Stimulated activated CD8-positive, alpha-beta memory T cell treated with anti-CD3 and anti-CD28 coated beads, Interleukin-2, amount 100 ng/mL, for 48 hours (primary cell): ENCODE measurements around the gene STYK1.
"Not testable (repeated sequence)": the region's sequence is repeated elsewhere in the genome, so short reads cannot be mapped to it uniquely, and the experiment has no call there.

Experiments used
- DNase-seq, 2 donors: peaks; one replicate each; pipeline ENCODE4 v3.0.0-alpha.2; 2020; ENCODE audit warnings: low read depth in 2 of 2

The STYK1 gene

DNA sequence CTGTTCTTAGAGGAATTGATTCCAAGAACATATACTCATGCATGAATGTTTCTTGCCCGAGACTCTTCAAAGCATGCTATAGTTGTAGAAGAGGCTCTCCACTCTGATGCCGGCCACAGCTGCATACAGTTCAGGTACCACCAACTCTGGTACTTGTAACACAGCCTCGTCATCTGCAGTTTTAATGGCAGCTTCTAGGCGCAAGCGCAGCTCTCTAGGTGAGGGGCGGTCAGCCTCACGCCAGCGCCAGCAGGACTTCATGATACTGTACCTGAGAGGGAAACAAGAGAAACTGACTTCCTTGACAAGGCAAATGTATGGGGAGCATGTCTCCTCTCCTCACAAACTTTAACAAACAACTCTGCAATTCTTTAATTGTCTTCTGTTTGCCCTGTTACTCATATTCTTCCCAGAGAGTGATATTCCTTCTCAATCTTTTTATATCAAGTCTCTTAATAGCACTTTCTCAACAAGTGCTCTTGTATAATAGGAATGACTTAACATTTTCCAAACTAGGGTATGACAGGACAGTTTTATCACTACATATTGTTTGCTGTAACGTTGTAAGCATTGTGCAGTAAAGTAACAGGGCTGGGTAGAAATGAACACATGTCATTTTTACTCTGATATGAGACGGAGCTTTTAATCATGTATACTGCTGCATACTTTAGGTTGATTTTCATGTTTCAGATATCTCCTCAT lies 53.6 kb downstream of the STYK1 start:
- DNase-seq: no peak

DNA sequence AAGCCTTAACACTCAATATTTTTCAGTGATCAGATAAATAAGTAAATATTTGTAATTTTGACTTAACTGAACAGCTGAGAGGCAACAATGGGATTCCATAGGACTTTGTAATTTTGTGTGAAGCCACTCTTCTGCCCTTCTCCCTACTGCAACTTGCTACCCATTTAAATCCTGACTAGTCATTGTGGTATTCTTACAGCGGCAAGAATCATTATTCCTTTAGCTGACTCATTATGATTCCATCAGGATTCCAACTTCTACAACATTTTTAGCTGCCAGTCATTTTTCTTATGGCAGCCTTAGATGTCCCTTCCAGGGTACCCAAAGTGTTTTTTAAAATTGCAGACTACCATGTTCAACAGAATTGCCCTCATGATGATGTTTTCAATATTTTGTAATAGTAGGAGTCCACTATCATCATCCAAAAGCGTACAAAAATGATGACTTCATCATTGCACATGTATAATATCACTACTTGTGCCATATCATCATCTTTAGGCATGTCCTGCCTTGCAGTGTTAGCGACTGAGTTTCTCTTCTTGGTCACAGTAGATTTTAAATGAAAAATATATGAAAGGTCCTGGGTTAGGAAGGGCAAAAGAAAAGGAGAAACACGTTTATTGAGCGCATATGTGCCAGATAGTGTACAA lies 55.4 kb downstream of the STYK1 start:
- DNase-seq: no peak

DNA sequence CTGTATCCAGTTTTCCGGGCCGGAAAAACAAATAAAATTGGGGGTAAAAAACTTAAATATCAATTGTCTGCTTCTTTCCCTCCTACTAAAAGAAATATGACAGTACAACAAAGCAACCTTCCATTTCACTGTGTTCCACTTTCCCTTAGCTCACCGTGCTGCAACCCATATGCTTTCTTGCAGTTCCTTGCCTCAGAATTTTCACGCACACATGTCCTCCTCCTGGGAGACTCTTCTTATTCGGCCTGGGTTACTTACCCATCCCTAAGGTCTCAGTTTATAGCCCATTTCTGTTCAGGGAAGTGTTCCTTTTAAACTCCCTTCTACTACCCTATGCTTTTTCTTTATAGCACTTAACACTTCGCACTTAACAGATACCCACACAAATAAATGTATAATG lies 56.0 kb downstream of the STYK1 start:
- no peak for DNase-seq

DNA sequence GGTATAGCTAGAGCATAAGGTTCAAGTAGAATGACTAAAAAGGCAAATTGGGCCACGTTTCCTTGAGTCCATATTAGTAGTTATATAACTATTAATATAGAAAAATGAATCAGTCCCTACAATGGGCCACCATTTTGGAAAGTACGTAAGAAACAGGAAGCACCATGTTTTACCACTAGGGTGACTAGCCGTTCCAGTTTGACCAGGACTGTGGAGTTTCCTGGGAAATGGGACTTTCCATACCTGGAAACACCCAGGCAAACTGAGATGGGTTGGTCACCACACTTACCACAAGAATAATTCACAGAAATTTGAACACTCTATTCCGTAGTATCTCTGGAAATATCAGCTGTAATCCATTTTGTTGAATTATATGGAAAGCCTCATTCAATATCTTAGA lies 58.3 kb downstream of the STYK1 start:
- DNase-seq: no peak

DNA sequence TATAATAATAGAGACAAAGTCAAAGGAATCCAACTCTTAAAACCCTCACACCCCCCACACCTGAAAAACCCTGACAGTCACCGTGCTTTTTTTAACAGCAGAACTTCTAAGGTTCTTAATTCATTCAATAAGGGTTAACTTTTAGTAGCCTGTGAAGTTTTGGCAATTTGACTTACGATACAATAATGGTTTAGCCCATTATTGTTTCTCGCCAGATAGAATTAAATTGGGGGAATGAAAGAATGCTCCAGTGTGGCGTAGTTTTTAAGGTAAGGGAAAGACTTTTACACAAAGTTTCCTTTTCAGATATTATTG lies 59.8 kb downstream of the STYK1 start:
- DNase-seq: no peak

DNA sequence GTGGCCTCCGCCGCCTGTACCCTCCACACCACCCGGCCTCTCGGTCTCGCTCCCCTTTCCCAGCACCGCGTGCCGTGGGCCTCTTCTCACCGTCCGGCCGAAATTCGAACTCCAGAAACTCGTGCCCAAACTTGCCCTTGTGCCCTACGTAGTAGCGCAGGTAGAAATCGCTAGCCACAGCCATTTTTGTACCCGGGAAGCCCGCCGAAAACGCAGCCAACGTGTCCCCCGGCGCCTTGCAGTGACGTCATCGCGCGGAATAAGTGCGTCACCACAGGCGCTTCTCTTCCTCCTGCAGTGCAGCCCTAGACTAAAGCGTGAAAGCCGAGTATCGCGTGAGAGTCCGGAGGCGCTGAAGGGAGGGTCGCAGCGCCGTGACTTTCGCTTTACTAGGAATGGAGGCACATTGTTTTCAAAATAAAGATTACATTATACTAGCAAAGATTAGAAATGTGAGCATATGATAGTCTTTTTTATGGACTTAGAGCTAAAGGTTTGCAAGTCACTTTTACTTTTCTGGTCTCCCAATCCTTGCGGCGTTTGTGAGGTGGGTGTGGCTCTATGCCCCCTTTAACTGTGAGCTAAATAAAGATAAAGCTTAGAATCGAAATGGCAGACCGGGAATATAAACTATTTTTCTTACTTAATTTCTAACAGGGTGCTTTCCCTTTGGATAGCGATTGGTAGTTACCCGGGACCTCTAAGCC lies 60.4 kb downstream of the STYK1 start, which contains the start of gene MAGOHB:
Gene MAGOHB (minus strand): TSS at position 261 of the 707 bp plus-strand sequence. CDS start 77 bp downstream, at position 184.
- DNase-seq: peak; percentile 95 to 100

DNA sequence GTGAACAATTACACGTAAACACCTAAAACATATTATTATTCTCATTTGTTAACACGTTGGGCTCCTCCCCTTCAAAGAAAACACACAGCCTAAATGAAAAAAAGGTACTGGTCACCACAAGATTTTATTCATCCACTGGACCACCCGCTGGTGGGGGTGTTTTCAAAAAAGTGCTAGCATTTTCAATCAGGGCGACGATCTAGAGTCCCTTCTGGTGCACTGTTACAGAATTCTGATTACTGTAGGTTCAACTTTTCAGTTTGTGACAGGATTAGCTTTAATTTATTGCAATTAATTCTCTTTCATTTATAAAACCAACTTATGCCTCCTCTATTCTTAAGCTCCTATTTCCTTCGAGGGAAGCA lies 60.9 kb downstream of the STYK1 start:
- no peak for DNase-seq

DNA sequence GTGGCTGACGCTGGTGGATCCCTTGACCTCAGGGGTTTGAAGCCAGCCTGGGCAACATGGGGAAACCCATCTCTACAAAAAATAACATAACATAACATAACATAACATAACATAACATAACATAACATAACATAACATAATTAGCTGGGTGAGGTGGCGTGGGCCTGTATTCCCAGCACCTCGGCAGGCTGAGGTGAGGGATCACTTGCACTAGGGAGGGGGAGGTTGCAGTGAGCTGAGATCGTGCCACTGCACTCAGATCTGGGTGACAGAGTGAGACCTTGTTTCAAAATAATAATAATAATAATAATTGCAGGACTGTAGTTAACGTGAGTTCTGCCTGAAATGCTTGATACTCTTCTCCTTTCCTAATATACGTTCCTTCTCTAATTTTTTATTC lies 61.7 kb downstream of the STYK1 start:
- no peak for DNase-seq

DNA sequence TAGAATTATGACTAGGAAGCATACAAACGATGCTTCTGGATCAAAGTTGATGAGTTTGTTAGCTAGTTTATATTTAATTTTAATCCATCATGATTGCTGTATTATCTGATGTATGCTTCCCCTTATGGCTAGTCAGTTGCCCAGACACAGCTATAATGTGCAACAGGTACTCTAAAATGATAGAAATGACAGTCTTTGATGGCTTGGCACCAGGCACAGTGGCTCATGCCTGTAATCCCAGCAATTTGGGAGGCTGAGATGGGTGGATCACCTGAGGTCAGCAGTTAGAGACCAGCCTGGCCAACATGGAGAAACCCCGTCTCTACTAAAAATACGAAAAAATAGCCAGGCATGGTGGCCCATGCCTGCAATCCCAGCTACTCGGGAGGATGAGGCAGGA lies 62.6 kb downstream of the STYK1 start:
- DNase-seq: not testable (repeated sequence)

DNA sequence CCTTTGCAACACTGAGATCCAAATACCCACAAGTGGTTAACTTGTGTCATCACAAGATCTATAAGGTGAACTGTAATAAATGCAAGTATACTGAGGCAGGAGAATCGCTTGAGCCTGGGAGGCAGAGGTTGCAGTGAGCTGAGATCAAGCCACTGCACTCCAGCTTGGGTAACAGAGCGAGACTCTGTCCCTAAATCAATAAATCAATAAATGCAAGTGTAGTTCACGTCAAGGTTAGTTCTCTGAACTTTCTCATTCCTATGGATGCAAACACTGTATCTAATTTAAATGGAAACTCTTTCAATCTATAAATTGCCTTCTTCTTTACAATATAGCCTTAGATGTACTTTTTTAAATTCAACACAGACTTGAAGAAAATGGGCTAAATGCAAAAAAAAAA lies 63.7 kb downstream of the STYK1 start:
- no peak for DNase-seq

DNA sequence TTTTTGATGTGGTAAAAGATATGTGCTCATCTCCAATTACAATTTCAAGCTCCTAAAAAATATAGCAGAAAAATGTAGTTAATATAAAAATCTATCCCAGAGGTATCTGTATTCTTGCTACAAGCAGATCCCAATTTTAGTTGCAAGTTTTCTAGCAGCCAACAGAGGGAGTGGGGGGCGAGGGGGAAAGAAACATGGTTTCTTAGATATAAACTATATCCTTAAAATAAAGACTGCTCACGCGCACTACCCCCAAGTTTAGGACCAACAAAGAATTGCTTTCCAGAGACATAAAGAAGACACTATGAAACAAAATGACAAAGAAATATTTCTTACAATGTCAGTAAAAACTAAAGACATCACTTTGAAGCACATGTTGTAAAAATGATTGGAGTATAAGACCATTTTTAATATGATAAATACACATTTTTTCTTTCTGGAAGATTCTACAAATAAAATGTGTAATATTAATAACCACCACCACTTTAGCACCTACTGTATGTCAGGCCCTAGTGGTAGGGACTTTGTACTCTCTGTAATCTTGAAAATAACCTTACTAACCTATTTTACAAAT lies 65.9 kb downstream of the STYK1 start:
- DNase-seq: no peak

DNA sequence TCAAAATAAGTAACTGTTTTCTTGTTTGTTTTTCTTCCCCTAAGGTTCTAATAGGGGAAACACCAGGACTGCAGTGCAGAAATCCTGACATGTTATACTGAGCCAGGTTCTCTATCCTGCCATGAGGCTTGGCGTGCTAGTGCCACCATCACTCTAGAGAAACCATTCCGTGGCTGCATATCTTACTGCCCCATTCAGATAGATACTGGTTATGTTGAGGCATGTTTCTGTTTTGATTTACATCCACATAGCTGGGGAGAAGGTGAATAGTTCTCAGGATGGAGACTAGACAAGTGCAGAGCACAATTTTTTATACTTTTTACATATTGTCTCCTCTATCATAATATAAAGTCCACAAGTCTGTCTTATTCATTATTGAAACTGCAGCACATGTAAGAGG lies 72.0 kb downstream of the STYK1 start:
- no peak for DNase-seq

DNA sequence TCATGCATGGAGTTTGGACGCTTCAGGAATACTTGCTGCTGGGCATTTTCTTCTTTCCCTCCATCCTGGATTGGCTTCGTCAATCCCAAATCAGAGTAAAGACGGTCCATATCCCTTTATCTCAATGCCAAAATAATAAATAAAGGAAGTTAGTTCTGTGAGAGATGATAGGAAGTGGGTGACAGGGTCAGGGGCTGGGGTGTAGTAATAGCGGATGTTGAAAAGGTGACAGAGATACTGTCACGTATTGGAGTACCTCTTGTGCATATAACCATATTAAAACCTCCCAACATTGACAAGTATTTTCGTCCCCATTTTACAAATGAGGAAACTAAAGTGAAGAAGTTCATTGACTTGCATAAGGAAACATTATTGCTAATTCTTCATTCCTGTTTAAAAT lies 72.9 kb downstream of the STYK1 start:
- DNase-seq: no peak

DNA sequence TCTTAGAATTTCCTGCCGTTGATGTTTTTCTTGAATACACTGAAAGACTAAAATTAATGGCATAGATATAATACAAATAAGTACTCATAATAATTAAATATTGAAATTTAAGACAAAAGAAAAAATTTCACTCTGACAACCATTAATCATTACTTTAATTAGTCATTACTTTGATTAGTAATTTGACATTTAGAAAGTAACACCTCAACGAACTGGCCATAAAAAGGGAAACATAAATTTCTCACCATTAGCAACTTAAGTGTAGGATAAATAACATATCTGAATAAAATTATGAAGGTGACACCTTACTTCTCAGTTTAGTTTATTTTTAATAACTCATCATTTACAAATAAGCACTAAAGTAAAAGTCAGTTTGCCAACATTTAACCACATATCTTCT lies 78.0 kb downstream of the STYK1 start:
- no peak for DNase-seq

DNA sequence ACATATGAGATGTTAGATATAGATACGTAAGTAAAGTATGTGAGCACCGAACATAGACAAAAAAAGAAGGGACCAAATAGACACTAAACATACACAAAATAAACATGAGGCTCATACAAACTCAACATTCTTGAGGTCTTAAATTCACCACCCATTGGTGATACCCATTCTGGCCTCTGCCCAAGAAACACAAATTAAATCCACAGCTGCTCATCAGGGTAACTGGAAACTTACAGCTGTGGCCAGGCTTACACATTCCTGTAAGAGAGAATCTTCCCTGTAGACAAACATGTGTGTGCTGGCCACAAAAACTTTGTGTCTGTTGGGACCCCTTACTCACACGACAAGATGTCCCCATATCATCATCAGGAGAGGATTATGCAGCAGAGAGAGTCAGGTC lies 82.9 kb downstream of the STYK1 start:
- no peak for DNase-seq

DNA sequence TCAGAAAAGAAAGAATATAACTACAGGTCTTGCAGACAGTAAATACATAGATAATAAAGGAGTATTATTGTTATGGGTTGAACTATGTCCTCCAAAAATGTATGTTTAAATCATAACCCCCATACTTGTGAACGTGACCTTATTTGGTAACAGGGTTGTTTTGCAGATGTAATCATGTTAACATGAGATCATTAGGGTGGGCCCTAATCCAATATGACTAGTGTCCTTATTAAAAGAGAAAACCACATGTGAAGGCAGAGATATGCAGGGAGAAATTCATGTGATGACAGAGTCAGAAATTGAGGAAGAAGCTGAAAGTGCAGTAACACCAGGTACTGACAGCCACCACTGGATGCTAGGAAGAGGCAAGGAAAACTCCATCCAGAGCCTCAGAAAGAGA lies 89.4 kb downstream of the STYK1 start:
- DNase-seq: no peak

DNA sequence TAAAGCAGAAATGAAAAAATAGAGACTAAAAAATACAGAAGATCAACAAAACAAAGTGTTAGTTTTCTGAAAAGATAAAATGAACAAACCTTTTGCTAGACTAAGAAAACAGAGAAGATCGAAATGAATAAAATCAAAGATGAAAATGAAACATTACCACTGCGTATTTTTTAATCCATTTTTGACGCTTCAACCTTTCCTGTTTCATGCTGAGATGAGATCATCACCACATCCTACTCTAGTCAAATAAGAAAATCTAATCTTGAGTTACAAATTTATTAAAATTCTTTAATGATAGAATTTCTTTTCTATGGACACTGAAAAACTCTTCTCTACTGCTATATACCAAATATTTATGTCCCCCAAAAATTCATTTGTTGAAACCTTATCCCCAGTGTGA lies 91.1 kb downstream of the STYK1 start:
- DNase-seq: no peak

DNA sequence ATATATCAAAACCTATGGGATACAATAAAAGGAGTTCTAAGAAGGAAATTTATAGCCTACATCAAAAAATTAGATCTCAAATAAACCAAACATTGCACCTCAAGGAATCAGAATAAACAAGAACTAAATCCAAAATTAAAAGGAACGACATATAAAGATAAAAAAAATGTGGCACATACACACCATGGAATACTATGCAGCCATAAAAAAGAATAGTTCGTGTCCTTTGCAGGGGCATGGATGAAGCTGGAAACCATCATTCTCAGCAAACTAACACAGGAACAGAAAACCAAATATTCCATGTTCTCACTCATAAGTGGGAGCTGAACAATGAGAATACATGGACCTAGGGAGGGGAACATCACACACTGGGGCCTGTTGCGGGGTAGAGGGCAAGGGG lies 91.7 kb downstream of the STYK1 start:
- not testable (repeated sequence) for DNase-seq

DNA sequence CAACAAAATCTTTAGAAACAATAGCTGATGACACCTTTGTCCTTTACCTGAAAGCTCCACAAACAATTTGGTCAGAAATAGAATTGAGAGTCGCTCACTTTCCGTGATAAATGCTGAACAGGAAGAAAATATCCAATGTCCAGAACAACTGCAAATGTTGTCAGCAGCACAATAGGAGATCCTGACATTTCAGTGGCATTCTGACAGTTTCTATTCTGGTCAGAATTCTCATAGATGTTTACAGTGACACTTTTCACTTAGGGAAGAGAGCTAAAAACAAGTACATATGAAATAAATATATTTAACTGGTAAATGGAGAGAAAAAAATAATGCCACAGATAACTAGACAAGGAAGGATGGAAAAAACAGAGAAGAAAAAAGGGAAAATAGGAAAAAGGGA lies 99.5 kb downstream of the STYK1 start:
- no peak for DNase-seq

DNA sequence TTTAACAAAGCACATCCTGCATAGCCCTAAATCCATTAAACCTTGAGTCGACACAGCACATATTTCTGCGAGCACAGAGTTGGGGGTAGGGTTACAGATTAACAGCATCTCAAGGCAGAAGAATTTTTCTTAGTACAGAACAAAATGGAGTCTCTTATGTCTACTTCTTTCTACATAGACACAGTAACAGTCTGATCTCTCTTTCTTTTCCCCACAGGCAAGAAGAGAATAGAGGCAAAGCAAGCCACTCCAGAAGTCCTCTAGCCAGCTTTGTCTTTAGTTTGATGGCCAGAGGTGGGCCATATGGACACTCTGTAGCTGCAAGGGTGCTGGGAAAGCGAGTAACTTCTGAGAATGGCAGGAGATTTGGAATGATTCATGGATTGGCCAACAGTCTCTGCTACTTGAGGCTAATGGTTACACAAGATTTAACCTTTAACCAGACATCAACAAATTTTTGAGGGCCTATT lies 101.8 kb downstream of the STYK1 start:
- not testable (repeated sequence) for DNase-seq

DNA sequence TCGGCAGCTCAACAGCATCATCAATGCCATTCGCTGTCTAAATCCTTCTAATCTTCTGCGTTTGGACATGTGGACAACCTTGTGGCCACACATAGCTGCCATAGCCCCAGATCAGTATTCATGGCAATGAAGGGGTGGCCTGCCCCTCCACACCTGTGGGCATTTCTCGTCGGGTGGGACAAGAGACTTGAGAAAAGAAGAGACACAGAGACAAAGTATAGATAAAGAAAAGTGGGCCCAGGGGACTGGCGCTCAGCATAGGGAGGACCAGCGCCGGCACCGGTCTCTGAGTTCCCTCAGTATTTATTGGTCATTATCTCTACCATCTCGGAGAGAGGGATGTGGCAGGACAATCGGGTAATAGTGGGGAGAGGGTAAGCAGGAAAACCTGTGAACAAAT lies 102.7 kb downstream of the STYK1 start:
- no peak for DNase-seq
